ENCODE results near the gene HSPA13.
A peak's percentile ranks its signal among the peaks of the same experiment; 100 is the strongest.

HSPA13 gene

DNA sequence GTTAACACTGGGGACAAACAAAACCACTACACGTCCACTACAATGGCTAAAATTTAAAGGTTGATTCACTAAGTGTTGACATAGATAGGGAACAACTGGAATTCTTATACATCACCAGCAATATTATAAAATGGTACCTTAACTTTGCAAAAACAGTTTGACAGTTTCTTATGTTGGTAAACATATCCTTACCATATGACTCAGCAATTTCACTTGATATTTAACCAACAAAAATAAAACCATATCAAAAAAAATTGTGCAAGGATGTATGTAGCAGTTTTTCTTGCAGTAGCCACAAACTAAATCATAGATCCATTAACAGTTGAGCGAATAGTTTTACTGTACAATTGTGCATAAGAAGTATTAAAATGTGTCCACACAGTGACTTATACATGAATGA, 5.3 kb upstream of the HSPA13 start:
- no peak overlapping the region for H3K4me3 ChIP-seq (ENCODE audit: low read depth, low read length)
- TF ChIP-seq, protein P1, sequence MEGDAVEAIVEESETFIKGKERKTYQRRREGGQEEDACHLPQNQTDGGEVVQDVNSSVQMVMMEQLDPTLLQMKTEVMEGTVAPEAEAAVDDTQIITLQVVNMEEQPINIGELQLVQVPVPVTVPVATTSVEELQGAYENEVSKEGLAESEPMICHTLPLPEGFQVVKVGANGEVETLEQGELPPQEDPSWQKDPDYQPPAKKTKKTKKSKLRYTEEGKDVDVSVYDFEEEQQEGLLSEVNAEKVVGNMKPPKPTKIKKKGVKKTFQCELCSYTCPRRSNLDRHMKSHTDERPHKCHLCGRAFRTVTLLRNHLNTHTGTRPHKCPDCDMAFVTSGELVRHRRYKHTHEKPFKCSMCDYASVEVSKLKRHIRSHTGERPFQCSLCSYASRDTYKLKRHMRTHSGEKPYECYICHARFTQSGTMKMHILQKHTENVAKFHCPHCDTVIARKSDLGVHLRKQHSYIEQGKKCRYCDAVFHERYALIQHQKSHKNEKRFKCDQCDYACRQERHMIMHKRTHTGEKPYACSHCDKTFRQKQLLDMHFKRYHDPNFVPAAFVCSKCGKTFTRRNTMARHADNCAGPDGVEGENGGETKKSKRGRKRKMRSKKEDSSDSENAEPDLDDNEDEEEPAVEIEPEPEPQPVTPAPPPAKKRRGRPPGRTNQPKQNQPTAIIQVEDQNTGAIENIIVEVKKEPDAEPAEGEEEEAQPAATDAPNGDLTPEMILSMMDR (IDR thresholded peaks at IDR 0.05; ENCODE audit: low read depth, low read length) = no peak

DNA sequence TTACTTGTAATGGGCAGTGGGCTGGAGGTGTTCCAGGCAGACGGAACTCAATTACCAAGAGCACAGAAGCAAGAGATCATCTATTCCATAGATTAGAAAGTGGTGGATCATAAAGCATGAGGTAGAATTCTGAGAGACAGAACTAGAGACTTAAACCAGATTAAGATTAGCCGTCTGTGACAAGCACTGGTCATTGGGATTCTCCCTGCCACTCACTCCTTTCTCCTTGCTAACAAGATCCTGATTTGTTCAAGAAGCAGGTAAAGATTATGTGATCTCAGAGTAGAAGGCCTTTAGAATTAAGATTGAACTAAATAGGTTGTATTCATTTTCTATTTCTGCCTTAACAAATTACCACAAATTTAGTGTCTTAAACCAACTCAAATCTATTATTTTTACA, 1.5 kb upstream of the HSPA13 start:
- no peak overlapping the region for H3K4me3 ChIP-seq (ENCODE audit: low read depth, low read length)

DNA sequence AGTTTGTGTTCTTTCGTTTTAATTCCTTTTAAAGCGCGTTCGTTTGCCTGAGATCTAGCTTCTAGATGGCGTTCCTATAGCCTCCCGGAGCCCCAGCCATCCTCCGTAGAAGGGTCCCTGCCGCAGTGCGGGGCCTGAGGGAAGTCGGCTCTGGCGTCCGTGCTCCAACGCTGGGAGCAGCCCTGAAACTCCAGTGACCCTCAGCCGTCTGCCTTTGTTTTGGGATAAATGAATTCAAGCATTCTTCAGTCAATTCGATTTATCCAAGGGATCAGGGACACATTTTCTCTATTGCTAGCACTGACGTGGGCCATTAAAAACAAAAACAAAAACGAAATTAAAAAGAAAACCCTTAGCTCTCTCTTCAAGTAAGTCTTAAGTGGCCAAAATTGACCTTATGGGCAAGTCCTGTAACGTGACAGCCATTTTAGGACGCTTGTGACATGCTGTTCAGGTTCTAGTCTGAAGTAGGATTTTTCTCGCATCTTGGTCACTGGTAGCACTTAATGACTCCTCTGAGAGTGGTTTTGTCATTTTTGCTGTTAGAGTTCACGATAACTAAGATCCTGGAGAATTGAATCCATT, 742 bp upstream of the HSPA13 start:
- TF ChIP-seq, protein P1 (IDR thresholded peaks at IDR 0.05; ENCODE audit: low read depth, low read length) = no peak

More for the DNA sequence above, 1.5 kb upstream of the HSPA13 start:
- TF ChIP-seq, protein P1 (IDR thresholded peaks at IDR 0.05; ENCODE audit: low read depth, low read length) = no peak

DNA sequence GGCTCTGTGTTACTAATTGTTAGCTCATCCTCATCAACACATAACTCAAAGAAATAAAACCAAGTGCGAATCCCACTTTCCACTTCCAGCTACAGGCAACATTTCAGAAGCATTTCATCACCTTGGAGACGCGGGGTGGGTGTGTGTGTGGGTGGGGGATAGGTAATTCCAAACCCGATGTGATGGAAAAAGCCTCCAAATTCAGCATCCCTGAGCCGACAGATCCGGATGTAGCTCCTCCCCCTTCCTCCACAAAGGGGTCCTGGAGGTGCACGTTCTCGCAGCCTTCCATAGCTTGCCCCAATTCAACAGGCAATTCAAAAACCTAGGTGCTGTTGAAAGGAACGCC, 486 bp downstream of the HSPA13 start:
- TF ChIP-seq, protein P1 (IDR thresholded peaks at IDR 0.05; ENCODE audit: low read depth, low read length) = no peak
- peak overlapping the region; percentile 69 for H3K4me3 ChIP-seq (ENCODE audit: low read depth, low read length)

More for the DNA sequence above, 742 bp upstream of the HSPA13 start:
- H3K4me3 ChIP-seq (ENCODE audit: low read depth, low read length) = peak overlapping the region; percentile 77

DNA sequence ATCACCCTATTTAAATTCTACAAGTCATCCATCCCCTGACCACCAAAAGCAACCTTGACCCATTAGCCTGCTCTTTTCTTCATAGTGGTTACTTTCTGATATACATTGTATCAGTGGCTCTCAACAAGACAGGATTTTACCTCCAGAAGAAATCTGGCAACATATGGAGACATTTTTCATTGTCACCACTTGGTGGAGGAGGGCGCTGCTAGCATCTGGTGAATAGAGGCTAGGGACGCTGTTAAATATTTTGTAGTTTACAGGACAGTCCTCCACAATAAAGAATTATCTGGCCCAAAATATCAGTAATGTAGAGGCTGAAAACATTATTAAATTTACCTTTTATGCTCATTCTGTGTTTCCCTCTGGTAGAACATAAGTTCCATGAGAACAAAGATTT, 6.1 kb downstream of the HSPA13 start:
- TF ChIP-seq, protein P1 (IDR thresholded peaks at IDR 0.05; ENCODE audit: low read depth, low read length) = no peak
- H3K4me3 ChIP-seq (ENCODE audit: low read depth, low read length) = no peak overlapping the region

DNA sequence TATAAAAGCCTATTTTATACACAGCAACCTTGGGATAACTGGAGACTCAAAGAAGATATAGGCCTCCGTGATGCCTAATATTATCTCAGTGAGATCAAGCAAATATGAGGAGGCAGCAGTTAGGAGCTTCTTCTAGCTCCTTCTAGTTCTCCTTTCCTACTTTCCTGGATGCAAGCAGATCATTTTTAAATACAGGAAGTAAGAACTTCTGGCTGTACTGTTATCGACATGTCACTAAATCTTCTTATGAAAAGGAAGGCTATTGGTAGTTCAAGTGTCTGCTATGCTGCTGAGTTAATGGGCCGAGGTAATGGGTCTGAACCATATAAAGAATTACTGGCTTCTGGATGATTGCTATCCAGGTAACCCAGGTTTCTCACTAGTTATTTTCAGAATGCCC, 15.9 kb downstream of the HSPA13 start:
- H3K4me3 ChIP-seq (ENCODE audit: low read depth, low read length) = no peak overlapping the region
- TF ChIP-seq, protein P1 (IDR thresholded peaks at IDR 0.05; ENCODE audit: low read depth, low read length) = no peak

DNA sequence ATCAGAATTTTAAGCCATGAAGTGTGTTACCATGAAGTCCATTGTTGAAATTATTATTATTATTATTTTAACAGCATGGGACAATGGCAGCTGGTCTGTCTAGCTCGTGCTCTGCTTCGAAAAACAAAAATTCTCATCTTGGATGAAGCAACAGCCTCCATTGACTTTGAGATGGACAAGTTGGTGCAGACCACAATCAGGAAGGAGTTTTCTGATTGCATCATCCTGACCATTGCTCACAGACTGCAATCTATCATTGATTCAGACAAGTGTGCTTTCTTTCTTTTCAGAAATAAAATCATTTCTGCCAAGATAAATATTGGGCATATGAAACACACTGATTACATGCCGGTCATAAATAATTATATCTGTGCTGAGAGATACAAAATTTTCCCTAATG, 21.0 kb downstream of the HSPA13 start:
- no peak overlapping the region for H3K4me3 ChIP-seq (ENCODE audit: low read depth, low read length)
- TF ChIP-seq, protein P1 (IDR thresholded peaks at IDR 0.05; ENCODE audit: low read depth, low read length) = no peak
